B cell (primary cell): ENCODE measurements around the gene ABCA8. TPM values are rescaled to one million over a fixed set of nuclear protein-coding genes. Genes with fewer than 3 reads are reported as not detected.

Experiments
- ATAC-seq: fragments of 200-7000 bp; cut with Tn5 transposase; one replicate; pipeline ENCODE4 v1.10.0; 2021; ENCODE audit warnings: low read depth, mild to moderate bottlenecking, moderate number of reproducible peaks, moderate library complexity
- CTCF ChIA-PET: fragments of 350-600 bp; sonication (Branson Sonifier 250); formaldehyde crosslinking; loops from one replicate; lab custom pipeline; 2021; ENCODE audit warnings: antibody characterized with exemption, inconsistent platforms; lab: Charles Lee
- POLR2A ChIA-PET: fragments of 350-600 bp; sonication (Branson Sonifier 250); formaldehyde crosslinking; loops from one replicate; lab custom pipeline; 2021; ENCODE audit warnings: antibody characterized with exemption; lab: Charles Lee
- DNase-seq: peaks from one replicate; pipeline ENCODE4 v3.0.0; 2013
- H2AFZ ChIP-seq: 2 replicates; pipeline ENCODE4 v1.6.1; 2012; ENCODE audit warnings: mild to moderate bottlenecking, low read depth, low read length; ENCODE audit not compliant: insufficient read depth, poor library complexity, severe bottlenecking
- H3K27ac ChIP-seq, 2 donors: 1 replicate in 1 of 2; 2 replicates in 1 of 2; pipeline ENCODE4 v1.5.1; 2012 to 2013; ENCODE audit warnings: low read length in 2 of 2, mild to moderate bottlenecking in 2 of 2, moderate library complexity in 1 of 2
- H3K27me3 ChIP-seq, 4 experiments: fragments of 200-600 bp in 1 of 4; sonication (generic) in 1 of 4; replicated peaks in 1 of 4; 1 replicate in 2 of 4; 2 replicates in 2 of 4; pipeline versions ENCODE4 v1.6.1 to v1.7.0; 2013 to 2016; ENCODE audit warnings: low read length in 3 of 4, mild to moderate bottlenecking in 2 of 4, mixed read lengths in 1 of 4, moderate library complexity in 1 of 4; ENCODE audit not compliant: insufficient read depth in 4 of 4, control insufficient read depth in 3 of 4; ENCODE audit errors: control extremely low read depth in 1 of 4
- H3K36me3 ChIP-seq, 2 experiments: replicated peaks in 1 of 2; 1 replicate in 1 of 2; 2 replicates in 1 of 2; pipeline versions ENCODE4 v1.6.1 to v1.7.1; 2013; ENCODE audit warnings: low read length in 1 of 2; ENCODE audit not compliant: insufficient read depth in 2 of 2, control insufficient read depth in 1 of 2; ENCODE audit errors: control extremely low read depth in 1 of 2, extremely low read depth in 1 of 2
- H3K4me1 ChIP-seq, 2 donors: fragments of 200-600 bp in 1 of 2; sonication (generic) in 1 of 2; 1 replicate in 1 of 2; 2 replicates in 1 of 2; pipeline versions ENCODE4 v1.5.1 to v1.6.1; 2013 to 2017; ENCODE audit warnings: low read length in 2 of 2; ENCODE audit not compliant: control insufficient read depth in 2 of 2, insufficient read depth in 2 of 2
- H3K4me2 ChIP-seq: replicated peaks from 2 replicates; pipeline ENCODE3; 2012; ENCODE audit warnings: mild to moderate bottlenecking, low read depth, low read length; ENCODE audit not compliant: poor library complexity, severe bottlenecking
- H3K4me3 ChIP-seq, 5 experiments: fragments of 200-600 bp in 1 of 5; sonication (generic) in 1 of 5; 1 replicate in 3 of 5; 2 replicates in 2 of 5; pipeline versions ENCODE4 v1.5.1 to v1.7.0; 2011 to 2016; ENCODE audit warnings: low read length in 4 of 5, mild to moderate bottlenecking in 4 of 5, low read depth in 2 of 5, control low read depth in 1 of 5, moderate library complexity in 1 of 5; ENCODE audit not compliant: insufficient read depth in 1 of 5; ENCODE audit errors: control extremely low read depth in 1 of 5, extremely low read depth in 1 of 5
- H3K79me2 ChIP-seq: fragments of 200-600 bp; sonication (generic); one replicate; pipeline ENCODE4 v1.6.0; 2016; ENCODE audit warnings: low read length; ENCODE audit not compliant: control insufficient read depth, insufficient read depth
- H3K9ac ChIP-seq: fragments of 200-600 bp; sonication (generic); 2 replicates; pipeline ENCODE4 v1.6.1; 2017; ENCODE audit warnings: mild to moderate bottlenecking, low read length, moderate library complexity
- H3K9me3 ChIP-seq, 3 donors: one replicate each; pipeline versions ENCODE4 v1.6.1 to v1.7.1; 2013; ENCODE audit warnings: low read length in 2 of 3; ENCODE audit not compliant: control insufficient read depth in 2 of 3, insufficient read depth in 1 of 3; ENCODE audit errors: control extremely low read depth in 1 of 3
- H4K20me1 ChIP-seq: 2 replicates; pipeline ENCODE4 v1.6.0; 2012; ENCODE audit warnings: mild to moderate bottlenecking, low read length; ENCODE audit not compliant: insufficient read depth, control insufficient read depth, poor library complexity, severe bottlenecking
- H3K27ac Mint-ChIP-seq: one replicate; pipeline ENCODE4 v1.8.0; 2021; ENCODE audit warnings: mixed read lengths
- H3K27me3 Mint-ChIP-seq: one replicate; pipeline ENCODE4 v1.8.0; 2021; ENCODE audit warnings: mixed read lengths
- H3K4me1 Mint-ChIP-seq: one replicate; pipeline ENCODE4 v1.8.0; 2021; ENCODE audit warnings: mixed read lengths
- H3K4me3 Mint-ChIP-seq: one replicate; pipeline ENCODE4 v1.8.0; 2021; ENCODE audit warnings: mixed read lengths
- H3K9me3 Mint-ChIP-seq: one replicate; pipeline ENCODE4 v1.8.0; 2022; ENCODE audit warnings: mixed read lengths; ENCODE audit not compliant: insufficient read depth
- CTCF ChIP-seq: fragments of 200-600 bp; IDR thresholded peaks from one replicate; pipeline ENCODE4 v1.8.0; 2022; ENCODE audit warnings: antibody characterized with exemption, mild to moderate bottlenecking
- EZH2 ChIP-seq: IDR thresholded peaks from 2 replicates; pipeline ENCODE4 v1.6.1; 2012; ENCODE audit warnings: borderline replicate concordance, low read depth, mild to moderate bottlenecking, moderate library complexity, low read length; ENCODE audit not compliant: insufficient read depth, poor library complexity, severe bottlenecking
- WGBS: methylation state at CpG from one replicate; pipeline ENCODE4 v1.1.5; 2013; ENCODE audit warnings: missing lambda C conversion rate; ENCODE audit not compliant: insufficient coverage; 5-methylcytosine and 5-hydroxymethylcytosine counted together
- intact Hi-C: fragments of 100-400 bp; cut with micrococcal nuclease; formaldehyde crosslinking; loops from one replicate; pipeline ENCODE4 v1.10.0; 2022
- polyA plus RNA-seq: library from polyadenylated mRNA; depleted of rRNA; stranded (reverse); fragments of >200 nt; gene quantifications from 2 replicates; pipeline ENCODE4 v1.2.3, GENCODE V29; 2012
- total RNA-seq, 2 donors: library from RNA; stranded (reverse); fragments of 120-200 nt in 1 of 2; gene quantifications; 1 replicate in 1 of 2; 2 replicates in 1 of 2; pipeline versions ENCODE4 v1.2.3 to v1.2.4, GENCODE V29; 2013 to 2022

The ABCA8 gene
- total and polyA plus RNA-seq, 2 donors (not counting 1 experiment from before 2014, with no cell fraction given), result not detected

GRCh38 chr17:68865584-68865983 lies 89.6 kb downstream of the ABCA8 start:
- Mint-ChIP-seq H3K4me3 (no peak overlapping the region), H3K9me3 (peaks cover 2% of the 10 kb centered on the region), H3K4me1 (no peaks in the 10 kb centered on the region), H3K27me3 (peaks cover 7% of the 10 kb centered on the region), H3K27ac (no peak overlapping the region)
- ChIA-PET POLR2A (no interaction called here), CTCF (no interaction called here)
- H3K36me3 ChIP-seq, result no peaks in the 10 kb centered on the region
- H3K27me3 ChIP-seq, result peaks cover 0 to 5% (median 2%) of the 10 kb centered on the region in 4 experiments
- no peak overlapping the region for H3K4me3 ChIP-seq
- no peaks in the 10 kb centered on the region for H3K79me2 ChIP-seq
- no peak overlapping the region for H3K9ac ChIP-seq
- no peak overlapping the region for H2AFZ ChIP-seq
- TF ChIP-seq CTCF (no peak), EZH2 (no peak)
- no peak overlapping the region for H3K4me2 ChIP-seq
- DNase-seq, result no peak
- no peak for ATAC-seq
- H3K9me3 ChIP-seq, result no peaks in the 10 kb centered on the region
- intact Hi-C loops, result no loop called here
- no CpG with 5 or more reads among the region's 2 CpGs for WGBS
- no peaks in the 10 kb centered on the region for H4K20me1 ChIP-seq
- no peaks in the 10 kb centered on the region for H3K4me1 ChIP-seq
- no peak overlapping the region for H3K27ac ChIP-seq

- no peaks in the 10 kb centered on the region for H4K20me1 ChIP-seq
- Mint-ChIP-seq H3K9me3 (peaks cover 2% of the 10 kb centered on the region), H3K27ac (no peak overlapping the region), H3K4me3 (no peak overlapping the region), H3K4me1 (no peaks in the 10 kb centered on the region), H3K27me3 (peaks cover 11% of the 10 kb centered on the region)
- intact Hi-C loops, result no loop called here
- no CpG with 5 or more reads among the region's 1 CpG for WGBS
- no peaks in the 10 kb centered on the region for H3K9me3 ChIP-seq
- H3K27me3 ChIP-seq, result no peaks in the 10 kb centered on the region
- TF ChIP-seq EZH2 (no peak), CTCF (no peak)
- H3K27ac ChIP-seq, result no peak overlapping the region
- no peak overlapping the region for H2AFZ ChIP-seq
- H3K79me2 ChIP-seq, result no peaks in the 10 kb centered on the region
- H3K4me1 ChIP-seq, result no peaks in the 10 kb centered on the region
- H3K4me2 ChIP-seq, result no peak overlapping the region
- DNase-seq (no peak), ATAC-seq (no peak)
- no peak overlapping the region for H3K9ac ChIP-seq
- CTCF ChIA-PET, result no interaction called here
- no peak overlapping the region for H3K4me3 ChIP-seq
- POLR2A ChIA-PET, result no interaction called here
- H3K36me3 ChIP-seq, result no peaks in the 10 kb centered on the region
These were observed 92.0 kb downstream of the ABCA8 start for GRCh38 chr17:68863091-68863652.
